Renal cortical epithelial cell (primary cell): ENCODE results near the gene GADD45A. TPM values are rescaled to one million over a fixed set of nuclear protein-coding genes. Genes with fewer than 3 reads are reported as not detected.
A peak's percentile ranks its signal among the peaks of the same experiment; 100 is the strongest.

ENCODE experiments used
- DNase-seq: peaks from one replicate; pipeline ENCODE4 v3.0.0-alpha.2; 2011; ENCODE audit warnings: low read depth
- total RNA-seq: library from RNA; depleted of rRNA; stranded (reverse); fragments of >200 nt; gene quantifications from 2 replicates; pipeline ENCODE4 v1.2.3, GENCODE V29; 2014

Gene GADD45A
- total RNA-seq, 1 donor from 2014 or later = 53.8 TPM

DNA sequence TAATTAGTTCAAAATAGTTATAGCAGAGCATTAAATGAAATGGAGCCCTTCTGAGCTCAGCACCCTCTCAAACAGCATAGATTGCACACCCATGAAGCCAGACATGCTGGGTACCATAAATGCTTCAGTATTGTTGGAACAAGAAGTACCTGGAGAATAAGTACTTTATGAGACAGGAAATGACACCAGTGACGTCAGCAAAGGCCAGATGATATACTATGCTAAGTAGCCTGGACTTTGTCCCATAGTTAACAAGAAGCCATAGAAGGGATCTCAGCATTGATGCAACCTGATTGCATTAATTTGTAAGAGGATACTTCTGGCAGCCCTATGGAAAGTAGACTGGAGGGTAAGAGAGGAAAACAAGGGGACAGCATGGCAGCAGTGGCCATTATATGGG is 16.3 kb upstream of the GADD45A start:
- DNase-seq = no peak

- no peak for DNase-seq
These were observed 12.7 kb upstream of the GADD45A start for GRCh38 chr1:67672260-67672803.

DNA sequence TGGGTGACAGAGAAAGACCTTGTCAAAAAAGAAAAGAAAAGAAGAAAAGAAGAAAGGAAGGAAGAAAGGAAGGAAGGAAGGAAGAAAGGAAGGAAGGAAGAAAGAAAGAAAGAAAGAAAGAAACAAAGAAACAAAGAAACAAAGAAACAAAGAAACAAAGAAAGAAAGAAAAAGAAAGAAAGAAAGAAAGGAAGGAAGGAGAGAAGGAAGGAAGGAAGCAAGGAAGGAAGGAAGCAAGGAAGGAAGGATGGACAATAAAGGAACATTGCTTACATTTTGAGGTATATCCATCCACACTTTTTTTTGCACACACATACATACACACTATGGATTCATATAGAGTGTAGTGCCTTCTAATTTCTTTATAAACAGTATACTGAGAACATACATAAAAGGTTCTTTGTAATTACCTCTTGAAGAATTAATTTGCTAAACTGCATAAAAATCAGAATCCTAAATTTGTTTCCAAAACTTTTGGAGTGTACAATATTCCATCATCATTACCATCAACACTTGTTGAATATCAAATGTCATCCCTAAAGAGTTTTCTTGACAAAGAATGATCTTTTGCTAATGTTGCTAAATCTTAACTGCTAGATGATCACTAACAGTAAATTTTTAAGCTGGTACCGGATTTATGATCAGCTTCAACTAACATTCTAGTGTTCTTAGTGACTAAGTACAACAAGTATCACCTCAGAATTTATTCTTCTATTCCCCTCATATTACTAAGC is 11.4 kb upstream of the GADD45A start:
- no peak for DNase-seq

DNA sequence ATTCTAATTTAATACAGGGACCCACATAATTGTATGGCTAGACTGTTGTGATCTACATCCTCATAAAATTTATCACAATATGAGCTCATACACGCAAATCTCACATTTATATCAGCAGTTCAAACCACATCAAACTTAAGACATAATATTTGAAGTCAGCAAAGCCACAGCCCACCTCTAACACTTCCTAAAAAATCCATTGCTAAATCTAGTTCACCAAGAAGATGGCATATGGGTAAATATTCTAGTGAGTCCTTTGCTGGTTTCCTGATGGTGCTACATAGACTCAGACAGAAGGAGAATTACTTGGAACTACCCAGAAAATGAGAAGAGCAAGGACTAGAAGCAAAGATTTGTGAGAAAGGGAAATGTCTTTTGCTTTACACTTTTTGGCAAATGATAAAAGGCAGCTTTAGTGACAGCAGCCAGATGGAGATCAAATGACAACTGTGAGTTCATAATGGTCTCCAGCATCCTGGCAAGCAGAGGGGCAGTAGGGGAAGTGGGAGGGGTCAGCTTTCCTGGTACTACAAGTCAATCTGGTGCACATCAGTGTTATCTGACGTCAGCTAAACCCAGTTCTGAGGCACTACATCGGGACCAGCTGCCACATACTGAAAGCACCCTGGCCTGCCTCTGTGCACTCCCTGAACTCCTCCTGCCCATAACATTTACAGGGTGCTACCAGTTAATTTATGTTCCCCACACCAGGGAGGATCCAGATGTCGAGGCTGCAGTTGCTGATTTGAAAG is 10.6 kb upstream of the GADD45A start:
- DNase-seq = no peak

GRCh38 chr1:67675800-67676199 is 9.2 kb upstream of the GADD45A start:
- DNase-seq = no peak

DNA sequence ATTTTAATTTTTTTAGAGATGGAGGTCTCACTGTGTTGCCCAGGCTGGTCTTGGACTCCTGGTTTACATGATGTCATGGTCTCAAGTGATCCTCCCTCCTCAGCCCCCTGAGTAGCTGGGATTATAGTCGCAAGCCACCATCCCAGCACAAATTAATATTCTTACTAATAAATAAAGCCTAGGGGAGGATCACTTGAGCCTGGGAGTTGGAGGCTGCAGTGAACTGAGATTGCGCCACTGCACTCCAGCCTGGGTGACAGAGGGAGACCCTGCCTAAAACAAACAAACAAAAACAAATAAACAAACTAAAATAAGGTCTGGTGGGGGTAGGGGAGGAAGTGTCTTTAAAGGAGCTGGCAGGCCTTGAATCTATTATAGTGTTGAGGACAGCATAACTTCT is 8.7 kb upstream of the GADD45A start:
- no peak for DNase-seq

DNA sequence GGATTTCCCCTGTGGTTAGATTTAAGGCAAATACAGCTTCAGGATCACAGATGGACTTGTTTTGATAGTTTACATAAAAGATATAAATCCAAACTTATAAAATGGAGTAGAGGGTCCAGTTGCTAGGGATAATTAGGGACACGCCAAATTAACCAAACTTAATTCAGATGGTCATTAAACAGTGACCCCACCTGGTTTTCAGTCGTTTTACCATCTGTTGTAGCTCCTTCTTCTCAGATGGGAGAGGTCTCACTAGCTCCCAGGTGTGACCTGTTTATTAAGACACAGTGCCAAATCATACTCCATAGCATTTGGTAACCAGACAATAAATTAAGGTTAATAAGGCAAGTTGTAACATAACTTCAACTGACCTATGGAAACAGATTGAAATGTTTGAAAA is 8.1 kb upstream of the GADD45A start:
- no peak for DNase-seq

DNA sequence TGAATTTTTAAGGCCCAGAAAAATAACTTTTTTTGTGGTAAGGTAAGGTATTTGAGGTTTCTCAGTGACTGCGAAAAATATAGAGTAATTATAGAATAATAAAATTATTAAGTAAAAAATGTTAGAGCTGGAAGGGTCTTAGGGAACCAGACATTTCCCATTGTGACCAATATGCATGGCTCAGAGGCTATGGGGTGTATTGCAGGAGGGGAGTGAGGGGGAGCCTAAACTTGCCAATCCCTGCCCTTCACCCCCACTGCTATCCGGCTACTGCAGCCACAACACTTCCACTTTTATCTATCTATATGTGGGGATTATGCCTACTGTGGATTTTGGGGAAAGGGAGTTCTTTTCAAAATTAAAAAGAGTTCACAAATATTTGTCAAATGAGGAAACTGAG is 7.6 kb upstream of the GADD45A start:
- no peak for DNase-seq

GRCh38 chr1:67677930-67678329 is 7.1 kb upstream of the GADD45A start:
- no peak for DNase-seq

DNA sequence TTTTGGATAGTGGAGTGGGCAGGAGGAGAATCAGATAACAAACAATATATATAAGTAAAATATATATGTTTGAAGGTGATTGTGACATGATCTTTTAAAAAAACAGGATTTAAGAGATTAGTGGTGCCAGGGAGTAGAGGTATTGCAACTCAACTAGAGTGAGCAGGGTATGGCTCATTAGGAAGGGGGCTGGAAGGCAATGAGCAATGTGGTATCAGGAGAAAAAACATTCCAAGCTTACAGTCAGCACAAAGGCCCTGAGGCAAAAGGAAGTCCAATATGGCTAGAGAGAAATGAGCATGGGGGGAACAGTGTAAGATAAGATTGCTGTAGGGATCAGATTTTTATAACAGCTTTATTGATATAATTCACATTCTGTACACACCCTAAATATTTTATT is 5.3 kb upstream of the GADD45A start:
- DNase-seq = peak; percentile 74

DNA sequence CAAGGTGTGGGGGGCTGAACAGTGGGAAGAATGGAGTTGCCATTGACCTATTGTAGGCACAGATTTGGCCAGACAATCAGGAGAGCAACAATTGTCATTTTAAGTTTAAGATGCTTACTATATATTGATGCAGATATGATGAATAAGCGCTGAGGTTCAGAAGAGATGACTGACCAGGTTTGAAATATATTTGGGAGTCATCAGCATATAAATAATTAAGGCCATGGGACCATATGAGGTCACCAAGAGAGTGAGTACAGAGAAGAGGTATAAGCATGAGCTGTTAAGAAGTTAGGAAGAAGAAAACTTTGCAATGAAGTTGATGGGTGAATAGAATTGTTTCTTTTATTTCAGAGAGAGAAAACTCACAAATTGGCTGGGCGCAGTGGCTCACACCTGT is 4.5 kb upstream of the GADD45A start:
- no peak for DNase-seq

DNA sequence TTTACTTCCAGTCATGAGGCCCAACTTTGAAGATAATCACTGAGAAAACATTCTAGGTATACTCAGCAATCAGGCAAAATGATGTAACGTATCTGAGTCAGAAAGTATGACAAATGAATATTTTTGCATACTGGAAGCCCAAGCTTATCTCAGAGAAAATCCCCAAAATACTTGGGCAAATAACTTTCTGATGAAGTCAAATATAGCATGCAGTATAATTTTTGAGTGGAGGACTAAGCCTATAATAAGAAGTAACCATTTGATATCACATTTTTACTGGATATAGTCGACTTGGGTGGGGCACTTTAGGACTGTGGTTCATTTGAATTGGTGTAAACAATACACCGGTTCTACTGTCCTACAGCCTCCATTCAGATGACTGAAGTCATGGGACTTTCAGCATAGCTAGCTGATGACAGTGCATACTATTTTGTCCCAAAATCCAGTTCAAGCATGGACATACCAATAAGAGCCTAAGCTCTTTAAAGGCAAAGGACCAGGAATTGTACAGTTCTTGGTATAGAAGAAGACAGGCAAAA is 2.3 kb upstream of the GADD45A start:
- DNase-seq = peak; percentile 82

DNA sequence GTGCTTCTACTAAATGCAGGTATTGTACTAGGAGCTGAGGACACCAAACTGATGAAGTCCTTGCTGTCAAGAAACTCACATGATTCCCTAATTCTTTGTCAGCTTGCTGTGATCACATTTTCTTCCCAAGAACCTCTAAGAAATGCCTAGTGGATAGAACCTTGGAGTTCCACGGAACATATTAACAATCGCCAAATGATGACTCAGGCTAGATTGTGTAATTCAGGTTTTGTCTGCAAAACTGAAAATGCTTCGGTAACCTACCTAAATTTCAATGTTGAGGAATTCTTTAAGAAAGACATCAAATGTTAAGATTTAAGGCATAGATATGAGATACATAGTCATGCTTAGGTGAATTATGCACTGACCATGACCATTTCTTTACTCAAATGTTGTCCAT is 1.7 kb upstream of the GADD45A start:
- DNase-seq = peak; percentile 91

GRCh38 chr1:67683766-67684525 is 1.1 kb upstream of the GADD45A start:
- no peak for DNase-seq

GRCh38 chr1:67684526-67685066 is 405 bp upstream of the GADD45A start:
- DNase-seq = no peak

DNA sequence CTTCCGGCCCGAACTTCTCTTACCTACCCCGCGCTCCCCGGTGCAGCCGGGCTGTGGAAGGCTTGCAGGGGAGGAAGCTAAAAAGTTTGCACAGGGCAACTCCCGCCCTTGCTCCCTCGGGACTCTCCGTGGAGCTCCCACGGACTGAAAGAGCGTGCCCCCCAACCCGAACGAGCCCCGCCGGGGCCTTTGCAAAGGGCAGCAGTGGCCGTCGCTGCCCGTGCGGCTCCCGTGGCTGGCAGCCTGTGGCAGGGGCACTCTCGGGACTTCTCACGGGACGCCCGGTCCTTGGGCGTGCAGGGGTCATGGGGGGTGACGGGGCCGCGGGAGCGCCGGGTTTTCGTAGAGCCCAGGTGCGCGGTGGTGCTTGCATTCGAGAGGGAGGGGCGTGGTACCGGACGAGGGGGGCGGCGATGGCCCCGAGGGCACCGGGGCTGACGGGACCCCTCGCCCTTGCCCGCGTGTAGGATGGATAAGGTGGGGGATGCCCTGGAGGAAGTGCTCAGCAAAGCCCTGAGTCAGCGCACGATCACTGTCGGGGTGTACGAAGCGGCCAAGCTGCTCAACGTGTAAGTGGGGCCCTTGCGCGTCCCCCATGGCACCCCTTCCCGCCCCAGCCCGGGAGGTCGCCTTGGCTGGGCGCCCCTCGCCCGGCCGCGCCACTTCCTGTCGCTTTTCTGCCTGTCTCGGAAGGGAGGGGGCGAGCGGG is 711 bp downstream of the GADD45A start:
- no peak for DNase-seq

DNA sequence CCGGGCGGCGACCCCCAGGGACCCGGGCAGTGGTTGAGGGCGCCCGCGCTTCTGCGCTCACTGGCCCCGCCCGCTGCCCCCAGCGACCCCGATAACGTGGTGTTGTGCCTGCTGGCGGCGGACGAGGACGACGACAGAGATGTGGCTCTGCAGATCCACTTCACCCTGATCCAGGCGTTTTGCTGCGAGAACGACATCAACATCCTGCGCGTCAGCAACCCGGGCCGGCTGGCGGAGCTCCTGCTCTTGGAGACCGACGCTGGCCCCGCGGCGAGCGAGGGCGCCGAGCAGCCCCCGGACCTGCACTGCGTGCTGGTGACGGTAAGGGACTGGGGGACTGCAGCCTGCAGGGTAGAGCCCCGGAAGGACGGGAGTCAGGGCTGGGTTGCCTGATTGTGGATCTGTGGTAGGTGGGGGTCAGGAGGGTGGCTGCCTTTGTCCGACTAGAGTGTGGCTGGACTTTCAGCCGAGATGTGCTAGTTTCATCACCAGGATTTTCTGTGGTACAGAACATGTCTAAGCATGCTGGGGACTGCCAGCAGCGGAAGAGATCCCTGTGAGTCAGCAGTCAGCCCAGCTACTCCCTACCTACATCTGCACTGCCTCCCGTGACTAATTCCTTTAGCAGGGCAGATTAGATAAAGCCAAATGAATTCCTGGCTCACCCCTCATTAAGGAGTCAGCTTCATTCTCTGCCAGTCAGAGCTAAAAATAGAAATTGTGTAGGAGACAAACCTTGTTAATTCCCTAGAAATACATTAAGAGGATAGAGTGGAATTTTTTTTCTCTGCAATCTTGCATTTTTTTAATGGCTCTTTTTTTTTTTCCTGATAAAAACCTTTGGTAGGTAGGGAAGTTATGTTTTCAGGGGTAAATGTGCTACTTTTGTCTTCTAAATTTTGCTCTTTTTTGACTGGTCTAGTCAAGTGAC is 1.5 kb downstream of the GADD45A start:
- DNase-seq = peak; percentile 96

DNA sequence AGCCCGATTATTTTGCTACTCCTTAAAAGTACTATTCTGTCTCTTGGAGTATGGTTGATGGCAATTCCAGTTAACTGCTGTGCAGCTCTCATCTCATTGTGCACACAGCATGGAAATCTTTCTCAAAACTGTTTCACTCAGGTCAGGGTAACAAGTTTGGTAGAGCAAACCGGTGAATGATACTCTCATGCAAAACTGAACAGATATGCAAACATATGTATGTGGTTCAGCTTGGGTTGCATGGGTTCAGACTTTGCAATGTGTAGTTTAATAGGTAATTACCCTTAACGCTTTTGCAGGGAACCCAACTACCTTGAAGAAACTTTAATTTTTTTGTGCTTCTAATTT is 2.2 kb downstream of the GADD45A start:
- DNase-seq = no peak

DNA sequence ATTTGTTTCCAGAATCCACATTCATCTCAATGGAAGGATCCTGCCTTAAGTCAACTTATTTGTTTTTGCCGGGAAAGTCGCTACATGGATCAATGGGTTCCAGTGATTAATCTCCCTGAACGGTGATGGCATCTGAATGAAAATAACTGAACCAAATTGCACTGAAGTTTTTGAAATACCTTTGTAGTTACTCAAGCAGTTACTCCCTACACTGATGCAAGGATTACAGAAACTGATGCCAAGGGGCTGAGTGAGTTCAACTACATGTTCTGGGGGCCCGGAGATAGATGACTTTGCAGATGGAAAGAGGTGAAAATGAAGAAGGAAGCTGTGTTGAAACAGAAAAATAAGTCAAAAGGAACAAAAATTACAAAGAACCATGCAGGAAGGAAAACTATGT is 2.6 kb downstream of the GADD45A start:
- DNase-seq = peak; percentile 93

- no peak for DNase-seq
These were observed 3.7 kb downstream of the GADD45A start for GRCh38 chr1:67688526-67689219.
